Measurements from ENCODE around the gene NAA20. TPM values are rescaled to one million over a fixed set of nuclear protein-coding genes. Genes with fewer than 3 reads are reported as not detected.

The NAA20 gene
- total RNA-seq, 1 experiment from 2014 or later = 167 TPM

- DNase-seq (ENCODE audit: low read depth) = no peak
These were observed 57.9 kb downstream of the NAA20 start for GRCh38 chr20:20075032-20075431.

- peak; percentile 95 for DNase-seq (ENCODE audit: low read depth)
These were observed 59.3 kb downstream of the NAA20 start for GRCh38 chr20:20076297-20077065.

- DNase-seq (ENCODE audit: low read depth) = no peak
These were observed 60.9 kb downstream of the NAA20 start for GRCh38 chr20:20078041-20078440.

GRCh38 chr20:20079102-20079784 is 62.1 kb downstream of the NAA20 start:
- no peak for DNase-seq (ENCODE audit: low read depth)

Other genes starting within 250 kb of the NAA20 start
- gene CRNKL1, start 35.1 kb downstream of the NAA20 start, total RNA-seq (2014; rRNA removed; shearing (Covaris generic)) = 41.7 and 49.7 TPM in 2 replicates
- gene CFAP61, start 35.2 kb downstream of the NAA20 start, total RNA-seq (2014; rRNA removed; shearing (Covaris generic)) = 0.12 TPM in 1 of 2 replicates, not detected in the other